Memory B cell (primary cell): Measurements from ENCODE around the gene HOXD8.

Experiments used
- ATAC-seq: fragments of 150-1000 bp; cut with Tn5 transposase; 2 replicates; pipeline ENCODE4 v1.10.0; 2021; ENCODE audit warnings: low read depth, mild to moderate bottlenecking, moderate library complexity
- DNase-seq, 2 donors: peaks; one replicate each; pipeline ENCODE4 v3.0.0; 2022; ENCODE audit warnings: low spot score in 2 of 2
- H3K27ac Mint-ChIP-seq: one replicate; pipeline ENCODE4 v1.8.0; 2022; ENCODE audit warnings: mild to moderate bottlenecking, moderate library complexity, mixed read lengths
- H3K27me3 Mint-ChIP-seq: one replicate; pipeline ENCODE4 v1.8.0; 2022; ENCODE audit warnings: mixed read lengths
- H3K36me3 Mint-ChIP-seq: one replicate; pipeline ENCODE4 v1.8.0; 2022; ENCODE audit warnings: mild to moderate bottlenecking, mixed read lengths
- H3K4me1 Mint-ChIP-seq: one replicate; pipeline ENCODE4 v1.8.0; 2022; ENCODE audit warnings: mixed read lengths
- H3K4me3 Mint-ChIP-seq: one replicate; pipeline ENCODE4 v1.8.0; 2022; ENCODE audit warnings: mild to moderate bottlenecking, moderate library complexity, mixed read lengths
- H3K9me3 Mint-ChIP-seq: one replicate; pipeline ENCODE4 v1.8.0; 2022; ENCODE audit warnings: mixed read lengths

HOXD8 gene

GRCh38 chr2:176162911-176163671 is 33.6 kb downstream of the HOXD8 start:
- Mint-ChIP-seq H3K36me3 (no peaks in the 10 kb centered on the region), H3K4me1 (peaks cover 2% of the 10 kb centered on the region), H3K27me3 (peaks cover 36% of the 10 kb centered on the region), H3K9me3 (peaks cover 10% of the 10 kb centered on the region), H3K4me3 (no peak overlapping the region), H3K27ac (no peak overlapping the region)
- ATAC-seq (no peak), DNase-seq (no peak)

- Mint-ChIP-seq H3K4me3 (no peak overlapping the region), H3K27ac (no peak overlapping the region), H3K27me3 (peaks cover 34% of the 10 kb centered on the region), H3K4me1 (no peaks in the 10 kb centered on the region), H3K9me3 (peaks cover 10% of the 10 kb centered on the region), H3K36me3 (no peaks in the 10 kb centered on the region)
- no peak for DNase-seq
- no peak for ATAC-seq
Observed at GRCh38 chr2:176163672-176164056, 34.2 kb downstream of the HOXD8 start.

- Mint-ChIP-seq H3K27ac (no peak overlapping the region), H3K27me3 (peaks cover 34% of the 10 kb centered on the region), H3K4me1 (no peaks in the 10 kb centered on the region), H3K36me3 (no peaks in the 10 kb centered on the region), H3K9me3 (peaks cover 10% of the 10 kb centered on the region), H3K4me3 (no peak overlapping the region)
- no peak for DNase-seq
- no peak for ATAC-seq
Observed at GRCh38 chr2:176164201-176164600, 34.7 kb downstream of the HOXD8 start.

- H3K4me1 Mint-ChIP-seq: no peaks in the 10 kb centered on the region
- no peak for ATAC-seq
- no peak overlapping the region for H3K4me3 Mint-ChIP-seq
- H3K9me3 Mint-ChIP-seq: peaks cover 10% of the 10 kb centered on the region
- no peak for DNase-seq
- peaks cover 39% of the 10 kb centered on the region for H3K27me3 Mint-ChIP-seq
- no peaks in the 10 kb centered on the region for H3K36me3 Mint-ChIP-seq
- H3K27ac Mint-ChIP-seq: no peak overlapping the region
Observed at GRCh38 chr2:176164611-176165369, 35.3 kb downstream of the HOXD8 start.

GRCh38 chr2:176165370-176166050 is 36.0 kb downstream of the HOXD8 start:
- no peaks in the 10 kb centered on the region for H3K4me1 Mint-ChIP-seq
- ATAC-seq (no peak), DNase-seq (no peak)
- H3K27ac Mint-ChIP-seq: no peak overlapping the region
- no peaks in the 10 kb centered on the region for H3K36me3 Mint-ChIP-seq
- peaks cover 10% of the 10 kb centered on the region for H3K9me3 Mint-ChIP-seq
- peaks cover 38% of the 10 kb centered on the region for H3K27me3 Mint-ChIP-seq
- no peak overlapping the region for H3K4me3 Mint-ChIP-seq

GRCh38 chr2:176166272-176166671 is 36.8 kb downstream of the HOXD8 start:
- DNase-seq: no peak
- Mint-ChIP-seq H3K9me3 (peaks cover 8% of the 10 kb centered on the region), H3K4me3 (no peak overlapping the region), H3K36me3 (no peaks in the 10 kb centered on the region), H3K27me3 (peaks cover 37% of the 10 kb centered on the region), H3K27ac (no peak overlapping the region), H3K4me1 (no peaks in the 10 kb centered on the region)
- no peak for ATAC-seq

GRCh38 chr2:176167398-176167797 is 37.9 kb downstream of the HOXD8 start:
- DNase-seq (no peak), ATAC-seq (no peak)
- Mint-ChIP-seq H3K9me3 (peaks cover 8% of the 10 kb centered on the region), H3K27ac (no peak overlapping the region), H3K4me3 (no peak overlapping the region), H3K27me3 (peaks cover 38% of the 10 kb centered on the region), H3K36me3 (no peaks in the 10 kb centered on the region), H3K4me1 (no peaks in the 10 kb centered on the region)

- peaks cover 30% of the 10 kb centered on the region for H3K27me3 Mint-ChIP-seq
- peaks cover 3% of the 10 kb centered on the region for H3K4me1 Mint-ChIP-seq
- H3K4me3 Mint-ChIP-seq: no peak overlapping the region
- DNase-seq (no peak), ATAC-seq (no peak)
- H3K27ac Mint-ChIP-seq: no peak overlapping the region
- no peaks in the 10 kb centered on the region for H3K36me3 Mint-ChIP-seq
- peaks cover 1% of the 10 kb centered on the region for H3K9me3 Mint-ChIP-seq
Observed at GRCh38 chr2:176169181-176169580, 39.7 kb downstream of the HOXD8 start.

GRCh38 chr2:176169711-176170110 is 40.2 kb downstream of the HOXD8 start:
- no peaks in the 10 kb centered on the region for H3K36me3 Mint-ChIP-seq
- H3K27me3 Mint-ChIP-seq: peaks cover 28% of the 10 kb centered on the region
- H3K9me3 Mint-ChIP-seq: no peaks in the 10 kb centered on the region
- DNase-seq (no peak), ATAC-seq (no peak)
- no peak overlapping the region for H3K4me3 Mint-ChIP-seq
- peaks cover 3% of the 10 kb centered on the region for H3K4me1 Mint-ChIP-seq
- no peak overlapping the region for H3K27ac Mint-ChIP-seq

GRCh38 chr2:176170602-176171305 is 41.2 kb downstream of the HOXD8 start:
- ATAC-seq: no peak
- Mint-ChIP-seq H3K27ac (no peak overlapping the region), H3K27me3 (peaks cover 32% of the 10 kb centered on the region), H3K36me3 (no peaks in the 10 kb centered on the region), H3K4me1 (peaks cover 3% of the 10 kb centered on the region), H3K4me3 (no peak overlapping the region), H3K9me3 (no peaks in the 10 kb centered on the region)
- no peak for DNase-seq

- Mint-ChIP-seq H3K9me3 (no peaks in the 10 kb centered on the region), H3K27ac (no peak overlapping the region), H3K36me3 (no peaks in the 10 kb centered on the region), H3K4me3 (no peak overlapping the region), H3K27me3 (peaks cover 31% of the 10 kb centered on the region), H3K4me1 (peaks cover 3% of the 10 kb centered on the region)
- no peak for ATAC-seq
- no peak for DNase-seq
Observed at GRCh38 chr2:176171351-176172006, 42.0 kb downstream of the HOXD8 start.

GRCh38 chr2:176172007-176172894 is 42.7 kb downstream of the HOXD8 start:
- ATAC-seq (no peak), DNase-seq (no peak)
- Mint-ChIP-seq H3K27me3 (peaks cover 32% of the 10 kb centered on the region), H3K27ac (no peak overlapping the region), H3K4me3 (no peak overlapping the region), H3K4me1 (peaks cover 3% of the 10 kb centered on the region), H3K9me3 (no peaks in the 10 kb centered on the region), H3K36me3 (no peaks in the 10 kb centered on the region)
